Right ventricle myocardium inferior (tissue), 1 donor: ENCODE results near the gene NRROS. TPM values are rescaled to one million over a fixed set of nuclear protein-coding genes. Genes with fewer than 3 reads are reported as not detected.

ENCODE experiments used
- ATAC-seq: fragments of 200-7000 bp; cut with Tn5 transposase; one replicate; pipeline ENCODE4 v1.9.1; 2020; ENCODE audit warnings: mild to moderate bottlenecking, moderate library complexity
- DNase-seq: peaks from one replicate; pipeline ENCODE4 v3.0.0; 2021; ENCODE audit errors: missing footprints
- intact Hi-C: fragments of 100-400 bp; cut with DNase I; formaldehyde crosslinking; loops from one replicate; pipeline ENCODE4 v1.11.0; 2022
- total RNA-seq: library from RNA; stranded (reverse); fragmentation: NEBNext Ultra II Directional; extraction: Animal tissue kit (Norgen Biotek cat#: 25700); gene quantifications from one replicate; pipeline ENCODE4 v1.2.1, GENCODE V29; 2021
- donor health status: DM: no; HTN: yes; CAD: no; lungs with severe emphysema.

Gene NRROS
- total RNA-seq, 1 donor from 2014 or later, result 3.1 TPM

DNA sequence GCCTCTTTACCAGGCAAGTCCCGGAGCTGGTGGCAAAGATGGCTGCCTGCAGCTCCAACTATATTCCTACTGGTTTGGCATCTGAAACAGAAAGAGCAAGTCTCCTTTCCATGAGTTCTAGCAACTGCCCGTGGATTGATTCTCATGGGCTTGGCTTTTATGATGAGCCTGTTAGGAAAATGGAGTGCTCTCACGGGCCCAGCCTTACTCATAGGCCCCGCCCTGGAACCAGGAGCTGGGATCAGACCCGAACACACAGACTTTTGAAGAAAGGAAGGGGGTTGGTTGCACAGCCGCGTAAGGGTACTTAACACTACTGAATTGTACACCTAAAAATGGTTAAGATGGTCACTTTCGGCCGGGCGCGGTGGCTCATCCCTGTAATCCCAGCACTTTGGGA lies 2.9 kb downstream of the NRROS start:
- no peak for ATAC-seq
- intact Hi-C loops, result no loop called here

DNA sequence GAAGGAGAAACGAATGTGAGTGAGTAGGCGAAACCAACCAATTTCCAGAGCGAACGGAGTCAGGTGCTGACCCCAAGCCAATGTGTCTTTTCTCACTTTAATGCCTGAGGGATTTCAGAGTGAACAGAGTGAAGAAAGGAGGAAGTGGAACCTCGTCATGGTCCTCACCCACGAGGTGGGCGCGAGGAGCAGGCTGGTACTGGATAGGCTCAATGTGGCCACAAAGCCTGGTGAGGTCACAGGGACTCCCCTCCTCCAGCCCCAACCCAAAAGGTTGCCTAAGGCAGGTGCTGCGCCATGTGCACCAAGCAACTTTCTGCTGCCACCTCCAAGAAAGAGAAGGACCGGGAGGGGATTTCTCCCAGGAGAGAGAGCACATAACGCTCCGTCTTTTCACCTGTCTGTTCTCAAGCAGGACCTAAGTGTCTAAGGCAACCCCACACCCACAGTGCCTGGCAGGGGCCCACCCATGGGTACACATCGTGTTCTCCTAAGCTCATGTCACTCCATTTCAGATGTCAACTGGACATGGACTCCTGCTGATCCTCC lies 3.8 kb downstream of the NRROS start:
- intact Hi-C loops, result no loop called here
- ATAC-seq (no peak), DNase-seq (no peak)

More for the DNA sequence above, 2.9 kb downstream of the NRROS start:
- DNase-seq, result no peak

DNA sequence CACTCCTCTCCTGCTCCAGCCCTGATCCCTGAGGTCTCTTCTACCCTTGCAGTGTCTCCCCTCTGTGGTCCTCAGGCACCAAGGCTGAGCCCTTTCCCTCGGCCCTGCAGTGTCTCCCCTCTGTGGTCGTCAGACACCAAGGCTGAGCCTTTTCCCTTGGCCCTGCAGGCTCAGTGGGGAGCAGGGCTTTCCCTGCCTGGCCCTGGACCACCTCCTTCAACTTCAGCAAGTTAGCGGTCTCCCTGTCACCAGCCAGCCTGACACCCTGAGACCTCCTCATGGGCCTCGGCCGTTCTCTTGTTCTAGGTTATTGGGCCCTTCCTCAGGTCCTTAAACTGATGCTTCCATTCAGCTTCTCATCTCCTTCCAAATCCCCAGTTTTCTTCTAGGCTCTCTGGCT lies 4.3 kb downstream of the NRROS start:
- no peak for ATAC-seq
- intact Hi-C loops, result no loop called here
- DNase-seq, result no peak

DNA sequence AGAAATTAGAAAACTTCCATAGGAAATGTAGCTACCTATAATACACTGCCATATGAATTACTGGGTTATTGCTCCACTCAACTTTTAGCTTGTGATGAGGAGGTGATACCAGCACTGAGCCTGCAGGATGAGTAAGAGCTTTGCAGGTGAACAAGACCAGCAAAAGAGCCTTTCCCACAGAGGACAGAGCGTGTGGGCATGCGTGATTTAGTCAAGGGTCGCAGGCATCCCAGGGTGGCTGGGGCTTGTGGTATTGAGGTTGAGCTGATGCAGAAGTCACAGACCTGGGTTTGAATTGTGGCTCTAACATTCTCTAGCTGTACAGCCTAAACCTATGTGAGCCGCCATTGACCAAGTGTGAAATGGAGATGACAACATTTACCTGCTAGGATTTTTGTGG lies 5.6 kb downstream of the NRROS start:
- intact Hi-C loops, result no loop called here

DNA sequence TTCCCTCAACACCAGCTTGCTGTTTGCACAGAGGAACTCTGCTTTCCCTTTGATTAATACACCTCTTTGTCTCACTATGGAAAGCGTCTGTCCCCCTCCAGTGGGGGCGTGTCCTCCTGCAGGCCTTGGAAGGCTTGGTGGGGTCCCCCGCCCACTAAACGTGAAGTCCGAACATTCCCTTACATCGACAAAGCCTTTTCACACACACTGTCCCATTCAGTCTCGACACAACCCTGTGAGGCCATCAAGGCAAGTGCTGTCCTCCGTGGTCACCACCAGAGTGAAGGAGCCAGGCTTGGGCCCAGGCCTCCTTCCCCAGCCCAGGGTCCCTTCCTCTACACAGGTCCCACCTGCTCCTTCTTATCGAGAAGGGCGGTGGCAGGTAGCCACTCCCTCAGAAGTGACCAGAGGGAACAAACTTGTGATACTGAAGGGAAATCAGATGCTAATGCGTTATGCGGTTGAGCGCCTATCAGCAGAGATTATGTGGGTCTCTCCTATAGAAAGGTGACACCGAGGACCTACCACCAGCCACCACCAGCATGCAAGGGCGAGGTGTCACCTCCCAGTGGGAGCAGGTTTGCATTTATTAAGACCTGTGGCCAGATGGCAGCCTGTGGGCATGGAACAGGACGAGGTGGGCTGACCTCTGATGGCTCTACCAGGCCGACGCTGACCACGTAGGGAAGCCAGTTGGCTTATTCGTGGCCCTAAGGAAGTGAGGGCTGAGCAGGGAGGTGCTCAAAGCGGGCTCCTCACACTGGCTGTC lies 6.6 kb downstream of the NRROS start:
- ATAC-seq, result no peak

More for the DNA sequence above, 5.6 kb downstream of the NRROS start:
- DNase-seq, result no peak
- ATAC-seq, result no peak

DNA sequence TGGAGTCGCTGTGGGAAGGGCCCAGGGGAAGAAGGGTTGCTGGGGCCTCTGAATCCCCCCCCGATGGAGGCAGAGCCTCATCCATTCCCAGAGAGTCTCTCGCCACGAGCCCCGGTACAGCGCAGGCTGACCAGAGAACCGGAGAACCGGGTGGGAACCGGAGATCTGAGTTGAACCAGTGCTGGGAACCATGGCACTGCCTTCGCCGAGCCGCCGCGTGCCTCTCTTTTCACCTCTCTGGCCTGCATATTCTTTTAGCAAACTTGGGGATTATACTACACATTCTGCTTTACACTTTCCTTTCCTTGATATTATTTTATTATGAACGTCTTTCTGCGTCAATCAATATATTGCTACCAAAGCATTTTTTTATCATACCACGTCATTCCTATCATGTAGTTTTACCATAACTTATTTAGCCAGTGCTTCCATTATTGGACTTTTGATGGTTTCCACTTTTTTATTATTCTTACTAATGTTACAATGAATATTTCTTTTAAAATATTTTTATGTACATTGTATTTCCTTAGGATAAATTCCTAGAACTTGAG lies 7.2 kb downstream of the NRROS start:
- DNase-seq (no peak), ATAC-seq (no peak)
- intact Hi-C loops, result no loop called here

More for the DNA sequence above, 6.6 kb downstream of the NRROS start:
- no peak for DNase-seq
- intact Hi-C loops, result no loop called here

DNA sequence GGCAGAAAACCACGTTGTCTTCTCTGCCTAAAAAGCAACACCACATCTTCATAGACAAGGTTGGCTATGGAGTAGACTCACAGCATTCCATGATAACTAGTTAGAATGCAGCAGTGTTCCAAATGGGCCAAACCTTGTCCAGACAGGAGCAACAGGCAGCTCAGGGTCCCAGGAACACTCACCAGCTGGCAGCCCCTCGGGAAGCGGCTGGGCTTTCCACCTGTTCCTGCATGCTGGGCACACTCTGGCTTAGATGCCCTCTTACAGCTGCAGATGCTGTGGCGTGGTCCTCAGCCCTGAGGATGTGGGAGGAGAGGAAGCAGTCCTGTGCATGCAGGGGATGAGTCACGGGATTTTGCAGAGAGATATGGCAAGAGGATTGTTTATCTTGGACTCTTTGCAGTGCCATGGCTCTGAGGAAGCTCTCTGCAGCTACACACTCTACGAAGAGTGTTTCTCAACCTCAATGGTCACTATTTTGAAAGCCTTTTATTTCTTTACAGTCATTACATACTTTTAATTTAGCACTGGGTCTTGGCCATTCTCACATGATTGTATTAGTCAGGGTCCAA lies 11.3 kb downstream of the NRROS start:
- peak; percentile 90 for ATAC-seq
- intact Hi-C loops, result no loop called here
- DNase-seq, result no peak

DNA sequence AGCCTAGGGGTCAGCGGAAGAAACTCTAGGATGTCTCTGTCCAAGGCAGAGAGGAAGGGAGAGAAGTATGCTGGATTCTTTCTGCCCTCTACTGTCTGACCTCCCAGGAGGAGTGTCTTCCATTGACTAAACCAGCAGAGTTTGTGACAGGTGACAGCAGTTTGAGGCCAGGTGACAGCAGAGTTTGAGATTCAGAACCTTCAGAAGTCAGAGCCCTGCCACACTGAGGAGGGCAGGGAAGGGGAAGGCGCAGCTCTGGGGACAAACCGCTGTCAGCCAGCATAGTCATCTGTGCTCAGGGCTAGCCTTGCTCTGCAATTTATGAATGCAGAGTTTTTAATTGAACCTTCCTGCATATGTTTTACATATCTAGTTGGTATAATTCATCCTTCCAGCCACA lies 12.3 kb downstream of the NRROS start:
- DNase-seq (no peak), ATAC-seq (no peak)
- intact Hi-C loops, result no loop called here

DNA sequence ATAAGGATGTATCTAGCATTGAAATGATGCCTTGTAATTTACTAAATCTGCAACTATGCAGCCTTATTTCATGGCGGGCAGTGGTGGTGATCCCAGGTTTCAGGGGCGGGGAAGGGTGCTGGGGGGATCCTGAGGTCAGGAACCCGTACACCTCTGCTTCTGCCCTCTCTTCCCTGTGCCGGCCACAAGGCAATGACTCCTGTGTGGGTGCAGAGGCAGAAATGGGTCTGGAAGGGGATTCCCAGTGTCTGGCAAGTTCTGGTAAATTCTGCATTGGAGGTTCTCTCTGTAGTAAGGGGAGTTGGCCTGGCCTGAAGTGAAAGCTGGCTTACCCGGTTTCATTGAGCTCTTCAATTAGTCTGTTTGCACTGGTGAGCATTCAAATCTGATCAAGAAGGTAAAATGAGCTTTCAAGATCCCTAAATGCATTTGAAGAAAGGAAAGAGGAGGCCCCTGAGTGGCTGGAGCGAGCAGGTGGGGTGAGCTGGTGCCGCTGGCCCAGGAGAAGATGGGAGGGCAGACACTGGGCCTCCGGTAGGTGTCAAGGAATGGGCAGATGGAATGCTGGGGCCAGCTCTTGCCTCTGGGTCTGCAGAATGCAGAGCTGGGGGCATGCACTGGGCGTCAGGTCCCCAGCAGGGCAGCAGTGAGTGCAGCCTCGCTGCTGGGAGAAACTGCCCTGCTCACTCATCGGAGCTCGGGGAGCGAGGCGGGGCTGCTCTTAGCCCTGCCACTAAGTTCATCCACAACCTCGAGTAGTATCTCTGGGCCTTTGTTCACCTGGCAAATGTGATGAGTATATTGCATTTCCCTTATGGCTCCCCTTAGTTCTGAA lies 13.7 kb downstream of the NRROS start:
- intact Hi-C loops, result no loop called here
- ATAC-seq (no peak), DNase-seq (no peak)

DNA sequence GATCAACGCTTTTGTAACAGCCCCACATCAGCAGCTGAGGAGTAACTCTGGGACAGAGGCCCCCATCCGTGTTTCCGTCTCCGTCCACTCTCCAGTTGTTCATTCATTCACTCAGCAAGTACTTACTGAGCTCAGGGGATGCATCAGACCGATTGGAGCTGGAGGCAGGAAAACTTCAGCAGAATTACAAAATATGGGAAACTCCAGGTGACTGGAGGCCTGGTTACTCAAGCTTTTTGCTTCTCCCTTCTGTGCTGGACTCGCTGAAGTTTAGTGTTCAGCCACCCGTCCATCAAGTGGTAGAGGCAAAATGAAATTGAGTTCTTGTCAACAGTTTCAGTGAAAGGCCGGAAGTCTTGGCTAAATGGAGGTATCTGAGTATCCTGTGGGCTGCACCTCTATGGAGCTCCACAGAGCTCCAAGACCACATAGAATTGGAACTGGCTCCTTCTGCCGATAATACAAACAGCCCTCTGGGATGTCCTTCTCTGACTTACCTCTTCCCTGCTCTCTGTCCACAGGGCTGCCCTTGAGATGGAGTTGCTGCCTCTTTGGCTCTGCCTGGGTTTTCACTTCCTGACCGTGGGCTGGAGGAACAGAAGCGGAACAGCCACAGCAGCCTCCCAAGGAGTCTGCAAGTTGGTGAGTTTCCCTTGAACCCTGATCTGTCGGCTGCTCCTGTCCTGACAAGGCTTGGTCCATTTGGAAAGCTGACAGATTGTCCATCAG lies 14.7 kb downstream of the NRROS start:
- intact Hi-C loops, result no loop called here
- ATAC-seq (no peak), DNase-seq (no peak)

DNA sequence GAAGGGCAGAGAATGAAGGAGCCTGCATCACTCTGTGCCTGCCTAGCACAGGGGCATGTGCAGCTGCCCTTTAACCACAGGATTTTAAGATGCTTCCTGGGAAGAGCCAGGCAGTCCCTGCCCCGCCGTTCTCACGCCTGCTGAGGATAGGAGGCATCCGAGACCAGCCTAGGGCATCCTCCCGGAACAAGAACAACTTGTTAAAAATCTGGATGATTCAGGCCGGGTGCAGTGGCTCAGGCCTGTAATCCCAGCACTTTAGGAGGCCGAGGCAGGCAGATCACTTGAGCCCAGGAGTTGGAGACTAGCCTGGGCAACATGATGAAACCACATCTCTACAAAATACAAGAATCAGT lies 15.2 kb downstream of the NRROS start:
- no peak for ATAC-seq
- intact Hi-C loops, result no loop called here
- DNase-seq, result no peak

DNA sequence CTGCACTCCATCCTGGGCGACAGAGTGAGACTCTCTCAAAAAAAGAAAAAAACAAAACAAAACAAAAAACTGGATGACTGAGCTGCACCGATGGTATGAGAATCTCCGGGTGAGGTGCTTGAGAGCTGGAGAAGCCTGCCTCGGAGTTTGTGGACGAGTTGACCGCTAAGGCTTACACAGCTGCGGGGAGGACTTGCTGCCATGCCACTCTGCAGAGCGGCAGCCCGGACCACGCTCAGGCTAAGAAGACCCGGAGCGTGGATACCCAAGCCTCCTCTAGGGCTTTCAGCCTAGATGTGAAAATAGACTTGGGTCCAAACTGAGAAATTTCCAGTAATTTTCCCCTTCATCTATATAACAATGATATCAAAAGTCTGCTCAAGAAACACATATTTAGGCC lies 16.0 kb downstream of the NRROS start:
- intact Hi-C loops, result no loop called here
- no peak for DNase-seq
- ATAC-seq, result no peak

DNA sequence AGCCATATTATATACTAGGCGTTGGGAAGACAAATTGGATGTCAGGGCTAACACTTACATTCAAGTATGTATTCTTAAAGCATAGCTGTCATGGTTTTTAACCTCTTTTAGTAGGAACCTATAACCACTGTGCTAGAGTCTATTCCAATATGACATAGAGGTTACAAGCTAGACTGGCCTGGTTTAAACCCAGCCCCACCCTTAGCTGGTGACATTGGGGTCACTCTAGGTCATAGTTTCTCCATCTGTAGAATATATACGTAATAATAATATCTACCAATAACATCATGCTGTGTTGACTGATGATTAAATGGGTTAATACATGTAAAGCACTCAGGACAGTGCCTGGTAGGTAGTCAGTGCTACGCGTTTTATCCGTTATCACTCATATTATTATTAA lies 16.7 kb downstream of the NRROS start:
- no peak for DNase-seq
- ATAC-seq, result no peak
- intact Hi-C loops, result no loop called here

DNA sequence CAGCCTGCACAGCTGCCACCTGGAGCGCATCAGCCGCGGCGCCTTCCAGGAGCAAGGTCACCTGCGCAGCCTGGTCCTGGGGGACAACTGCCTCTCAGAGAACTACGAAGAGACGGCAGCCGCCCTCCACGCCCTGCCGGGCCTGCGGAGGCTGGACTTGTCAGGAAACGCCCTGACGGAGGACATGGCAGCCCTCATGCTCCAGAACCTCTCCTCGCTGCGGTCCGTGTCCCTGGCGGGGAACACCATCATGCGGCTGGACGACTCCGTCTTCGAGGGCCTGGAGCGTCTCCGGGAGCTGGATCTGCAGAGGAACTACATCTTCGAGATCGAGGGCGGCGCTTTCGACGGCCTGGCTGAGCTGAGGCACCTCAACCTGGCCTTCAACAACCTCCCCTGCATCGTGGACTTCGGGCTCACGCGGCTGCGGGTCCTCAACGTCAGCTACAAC lies 20.4 kb downstream of the NRROS start:
- DNase-seq (no peak), ATAC-seq (no peak)
- intact Hi-C loops, result no loop called here

DNA sequence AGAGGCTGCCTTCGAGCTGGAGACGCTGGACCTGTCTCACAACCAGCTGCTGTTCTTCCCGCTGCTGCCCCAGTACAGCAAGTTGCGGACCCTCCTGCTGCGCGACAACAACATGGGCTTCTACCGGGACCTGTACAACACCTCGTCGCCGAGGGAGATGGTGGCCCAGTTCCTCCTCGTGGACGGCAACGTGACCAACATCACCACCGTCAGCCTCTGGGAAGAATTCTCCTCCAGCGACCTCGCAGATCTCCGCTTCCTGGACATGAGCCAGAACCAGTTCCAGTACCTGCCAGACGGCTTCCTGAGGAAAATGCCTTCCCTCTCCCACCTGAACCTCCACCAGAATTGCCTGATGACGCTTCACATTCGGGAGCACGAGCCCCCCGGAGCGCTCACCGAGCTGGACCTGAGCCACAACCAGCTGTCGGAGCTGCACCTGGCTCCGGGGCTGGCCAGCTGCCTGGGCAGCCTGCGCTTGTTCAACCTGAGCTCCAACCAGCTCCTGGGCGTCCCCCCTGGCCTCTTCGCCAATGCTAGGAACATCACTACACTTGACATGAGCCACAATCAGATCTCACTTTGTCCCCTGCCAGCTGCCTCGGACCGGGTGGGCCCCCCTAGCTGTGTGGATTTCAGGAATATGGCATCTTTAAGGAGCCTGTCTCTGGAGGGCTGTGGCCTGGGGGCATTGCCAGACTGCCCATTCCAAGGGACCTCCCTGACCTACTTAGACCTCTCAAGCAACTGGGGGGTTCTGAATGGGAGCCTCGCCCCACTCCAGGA lies 21.1 kb downstream of the NRROS start:
- DNase-seq (no peak), ATAC-seq (no peak)
- intact Hi-C loops, result no loop called here

DNA sequence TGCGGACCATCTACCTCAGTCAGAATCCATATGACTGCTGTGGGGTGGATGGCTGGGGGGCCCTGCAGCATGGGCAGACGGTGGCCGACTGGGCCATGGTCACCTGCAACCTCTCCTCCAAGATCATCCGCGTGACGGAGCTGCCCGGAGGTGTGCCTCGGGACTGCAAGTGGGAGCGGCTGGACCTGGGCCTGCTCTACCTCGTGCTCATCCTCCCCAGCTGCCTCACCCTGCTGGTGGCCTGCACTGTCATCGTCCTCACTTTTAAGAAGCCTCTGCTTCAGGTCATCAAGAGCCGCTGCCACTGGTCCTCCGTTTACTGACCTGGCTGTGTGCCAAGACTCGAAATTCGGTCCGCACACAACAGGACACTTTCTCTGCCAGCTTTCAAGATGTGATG lies 21.9 kb downstream of the NRROS start:
- ATAC-seq (no peak), DNase-seq (no peak)
- intact Hi-C loops, result no loop called here

DNA sequence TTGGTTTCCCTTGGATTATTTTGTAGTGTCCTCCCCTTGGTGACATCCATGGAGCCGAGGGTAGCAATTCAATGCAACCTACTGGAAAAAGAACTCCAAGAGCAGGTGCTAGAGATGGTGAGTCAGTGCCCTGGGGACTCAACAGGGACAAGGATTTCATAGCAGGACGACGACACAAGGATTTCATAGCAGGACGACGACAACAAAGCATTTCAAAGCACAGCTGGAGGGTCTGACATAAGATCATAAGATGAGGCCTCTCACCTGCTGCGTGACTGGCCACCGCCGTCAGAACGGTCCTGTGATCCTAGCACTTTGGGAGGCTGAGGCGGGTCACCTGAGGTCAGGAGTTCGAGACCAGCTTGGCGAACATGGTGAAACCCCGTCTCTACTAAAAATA lies 22.5 kb downstream of the NRROS start:
- DNase-seq (no peak), ATAC-seq (no peak)
- intact Hi-C loops, result no loop called here
